Measurements from ENCODE around the gene TSPY2. TPM values are rescaled to one million over a fixed set of nuclear protein-coding genes. Genes with fewer than 3 reads are reported as not detected.
"Not testable (repeated sequence)": the region's sequence is repeated elsewhere in the genome, so short reads cannot be mapped to it uniquely, and the experiment has no call there.

Gene TSPY2, protein sequence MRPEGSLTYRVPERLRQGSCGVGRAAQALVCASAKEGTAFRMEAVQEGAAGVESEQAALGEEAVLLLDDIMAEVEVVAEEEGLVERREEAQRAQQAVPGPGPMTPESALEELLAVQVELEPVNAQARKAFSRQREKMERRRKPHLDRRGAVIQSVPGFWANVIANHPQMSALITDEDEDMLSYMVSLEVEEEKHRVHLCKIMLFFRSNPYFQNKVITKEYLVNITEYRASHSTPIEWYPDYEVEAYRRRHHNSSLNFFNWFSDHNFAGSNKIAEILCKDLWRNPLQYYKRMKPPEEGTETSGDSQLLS
- total RNA-seq: not detected

GRCh38 chrY:6245923-6246322, at the start of gene TSPY2:
Gene TSPY2, plus strand, starts transcription at chrY:6246223. Its CDS starts 46 bp downstream, at chrY:6246269.
- not testable (repeated sequence) for DNase-seq, H3K4me3 ChIP-seq, H3K27me3 ChIP-seq, H3K4me1 ChIP-seq, H3K9me3 ChIP-seq, H3K27ac ChIP-seq, H3K36me3 ChIP-seq

DNA sequence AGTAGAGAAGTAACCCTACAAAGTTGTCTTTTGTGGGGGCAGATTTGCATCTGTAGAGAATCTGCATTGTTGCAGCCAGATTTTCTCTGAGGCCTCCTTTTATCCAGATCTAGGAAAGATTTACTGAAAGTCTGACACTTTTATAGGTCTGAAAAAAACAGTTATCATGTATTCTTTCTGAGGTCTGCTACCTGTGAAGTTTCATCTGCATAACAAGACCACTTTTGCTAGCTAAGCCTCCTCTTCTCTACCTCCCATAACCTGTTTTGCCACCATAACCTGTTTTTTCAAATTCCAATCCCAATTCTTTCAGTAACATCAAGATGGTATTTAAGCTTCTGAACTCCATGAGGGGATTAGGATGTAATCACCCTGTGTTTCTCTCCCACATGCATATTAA, 36.5 kb upstream of the TSPY2 start:
- not testable (repeated sequence) for DNase-seq, H3K27ac ChIP-seq

DNA sequence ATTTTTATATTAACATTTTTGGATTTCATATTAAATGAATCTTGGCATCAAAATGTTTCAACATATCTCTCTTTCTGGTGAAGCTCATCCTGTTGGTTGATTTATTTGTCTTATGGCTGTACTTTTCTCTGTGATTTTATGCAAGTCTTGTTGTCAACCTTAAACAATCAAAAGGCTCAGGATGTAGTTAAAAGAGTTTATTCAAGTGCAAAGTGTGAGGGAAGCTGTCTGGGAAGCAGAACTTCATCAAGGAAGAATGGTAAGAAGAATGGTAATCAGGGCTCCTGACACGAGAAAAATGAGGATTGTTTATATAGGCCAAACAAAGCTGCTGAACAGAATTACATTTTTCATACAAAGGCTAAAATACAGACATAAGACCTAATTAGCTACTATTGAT, 29.0 kb upstream of the TSPY2 start:
- not testable (repeated sequence) for H3K36me3 ChIP-seq, H3K27ac ChIP-seq, H3K27me3 ChIP-seq, H3K4me1 ChIP-seq, H3K4me3 ChIP-seq, DNase-seq, H3K9me3 ChIP-seq

More for the DNA sequence above, 36.5 kb upstream of the TSPY2 start:
- not testable (repeated sequence) for H3K9me3 ChIP-seq, H3K4me1 ChIP-seq, H3K36me3 ChIP-seq, H3K27me3 ChIP-seq, H3K4me3 ChIP-seq

DNA sequence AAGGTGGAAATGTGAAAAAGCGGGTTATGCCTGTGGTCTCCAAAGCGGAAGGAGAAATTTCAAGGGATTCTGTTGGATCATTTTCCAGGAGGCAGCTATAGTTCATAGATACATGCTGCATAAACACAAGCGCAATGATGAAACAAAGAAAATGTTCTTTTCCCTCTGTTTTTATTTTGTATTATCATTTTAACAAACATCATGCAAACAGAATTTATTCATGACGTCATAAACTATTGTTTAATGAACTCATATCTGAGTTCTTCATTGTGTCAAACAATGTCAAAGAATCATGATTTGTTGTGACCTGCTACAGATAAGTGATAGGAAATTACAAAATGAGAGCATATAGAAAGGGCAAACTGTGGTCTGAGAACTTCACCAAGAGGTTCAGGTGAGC, 23.8 kb downstream of the TSPY2 start:
- H3K4me1 ChIP-seq, H3K4me3 ChIP-seq, H3K27me3 ChIP-seq, H3K9me3 ChIP-seq, H3K36me3 ChIP-seq, H3K27ac ChIP-seq, DNase-seq: not testable (repeated sequence)
